Kidney (tissue), 14 donors: Measurements from ENCODE around the gene BTBD7. TPM values are rescaled to one million over a fixed set of nuclear protein-coding genes. Genes with fewer than 3 reads are reported as not detected.

Source experiments
- DNase-seq, 5 donors: peaks; one replicate each; pipeline ENCODE4 v3.0.0-alpha.2; 2013 to 2020
- FAIRE-seq: peaks from 2 replicates; lab custom pipeline; 2012; peaks lifted over from hg19 to GRCh38; lab: Jason Lieb, UNC
- H3K27ac ChIP-seq, 2 donors: one replicate each; pipeline ENCODE4 v1.7.0; 2013; ENCODE audit warnings: low read depth in 2 of 2, low read length in 2 of 2, inconsistent platforms in 1 of 2
- H3K27me3 ChIP-seq: one replicate; pipeline ENCODE4 v1.7.1; 2013; ENCODE audit warnings: low read length, inconsistent platforms; ENCODE audit not compliant: control insufficient read depth, insufficient read depth
- H3K36me3 ChIP-seq, 3 donors: one replicate each; pipeline versions ENCODE4 v1.7.0 to v1.7.1; 2013; ENCODE audit warnings: low read length in 3 of 3, control low read depth in 1 of 3, inconsistent platforms in 1 of 3; ENCODE audit not compliant: insufficient read depth in 3 of 3, control insufficient read depth in 2 of 3
- H3K4me1 ChIP-seq, 3 donors: one replicate each; pipeline versions ENCODE4 v1.7.0 to v1.7.1; 2013; ENCODE audit warnings: low read length in 3 of 3, inconsistent platforms in 1 of 3, low read depth in 1 of 3; ENCODE audit not compliant: control insufficient read depth in 2 of 3, insufficient read depth in 2 of 3
- H3K4me3 ChIP-seq, 3 donors: one replicate each; pipeline versions ENCODE4 v1.7.0 to v1.8.1; 2013; ENCODE audit warnings: low read length in 3 of 3, control low read depth in 1 of 3, inconsistent platforms in 1 of 3
- H3K9ac ChIP-seq, 3 donors: one replicate each; pipeline versions ENCODE4 v1.7.0 to v1.7.1; 2013; ENCODE audit warnings: low read length in 3 of 3, control low read depth in 1 of 3, inconsistent platforms in 1 of 3
- H3K9me3 ChIP-seq, 3 donors: one replicate each; pipeline versions ENCODE4 v1.7.0 to v1.7.1; 2013; ENCODE audit warnings: low read length in 3 of 3, control low read depth in 1 of 3, inconsistent platforms in 1 of 3; ENCODE audit not compliant: control insufficient read depth in 2 of 3, insufficient read depth in 1 of 3
- CTCF ChIP-seq: IDR thresholded peaks from 3 replicates; pipeline ENCODE4 v1.5.1; 2012; ENCODE audit warnings: mild to moderate bottlenecking, moderate library complexity, borderline replicate concordance; ENCODE audit not compliant: insufficient read depth; ENCODE audit errors: extremely low read depth
- intact Hi-C: fragments of 100-400 bp; cut with DNase I; formaldehyde crosslinking; loops from one replicate; pipeline ENCODE4 v1.11.1; 2022
- polyA plus RNA-seq: library from polyadenylated mRNA; stranded (reverse); fragments of 350-450 nt; fragmentation: Illumina TruSeq; extraction: RNeasy Lipid Tissue Mini Kit (QIAGEN cat#74804); gene quantifications from one replicate; pipeline ENCODE4 v1.2.3, GENCODE V29; 2014; ENCODE audit warnings: low read depth, low replicate concordance; ENCODE audit not compliant: insufficient read depth
- total RNA-seq: library from RNA; stranded (reverse); fragmentation: NEBNext Ultra II Directional; extraction: Animal tissue kit (Norgen Biotek cat#: 25700); gene quantifications from one replicate; pipeline ENCODE4 v1.2.1, GENCODE V29; 2021
- donor health status: control.
- donor health status: control.
- donor health status: control.
- donor health status: control.
- donor health status: control.
- donor health status: DM: yes; HTN: yes; CAD: no.
- donor health status: Normal renal cell carcinoma (clear cell type).

BTBD7 gene
- total and polyA plus RNA-seq, 2 donors from 2014 or later, result 10.3 to 78.2 TPM

GRCh38 chr14:93245764-93246420 is 86.9 kb downstream of the BTBD7 start:
- no peak overlapping the region for H3K27ac ChIP-seq
- FAIRE-seq, result no peak

GRCh38 chr14:93240678-93241000 is 92.2 kb downstream of the BTBD7 start:
- H3K4me3 ChIP-seq, result no peak overlapping the region
- FAIRE-seq, result no peak
- H3K27ac ChIP-seq, result no peak overlapping the region
- no peak for TF ChIP-seq CTCF
- no peaks in the 10 kb centered on the region for H3K27me3 ChIP-seq
- DNase-seq, result no peak
- intact Hi-C loops, result no loop called here
- no peaks in the 10 kb centered on the region for H3K9me3 ChIP-seq
- no peak overlapping the region for H3K9ac ChIP-seq
- H3K4me1 ChIP-seq, result no peaks in the 10 kb centered on the region
- H3K36me3 ChIP-seq, result peaks cover 5 to 18% (median 12%) of the 10 kb centered on the region in 3 donors

More at GRCh38 chr14:93245764-93246420, 86.9 kb downstream of the BTBD7 start:
- no peak for TF ChIP-seq CTCF
- Histone ChIP-seq H3K9ac (no peak overlapping the region), H3K36me3 (peaks cover 5 to 40% (median 30%) of the 10 kb centered on the region in 3 donors), H3K4me3 (no peak overlapping the region), H3K27me3 (no peaks in the 10 kb centered on the region), H3K9me3 (no peaks in the 10 kb centered on the region), H3K4me1 (no peaks in the 10 kb centered on the region)
- no peak for DNase-seq
- intact Hi-C loops, result no loop called here

- no peaks in the 10 kb centered on the region for H3K9me3 ChIP-seq
- no peak overlapping the region for H3K4me3 ChIP-seq
- no peaks in the 10 kb centered on the region for H3K27me3 ChIP-seq
- TF ChIP-seq CTCF, result no peak
- intact Hi-C loops, result no loop called here
- peaks cover 0 to 1% (median 0%) of the 10 kb centered on the region in 3 donors for H3K4me1 ChIP-seq
- DNase-seq (no peak), FAIRE-seq (no peak)
- H3K36me3 ChIP-seq, result peaks cover under 1 to 18% (median 8%) of the 10 kb centered on the region in 3 donors
- no peak overlapping the region for H3K27ac ChIP-seq
- no peak overlapping the region for H3K9ac ChIP-seq
These were observed 92.8 kb downstream of the BTBD7 start for GRCh38 chr14:93239869-93240677.
